NCI-H1417 (cell line): ENCODE measurements around the gene OAS3.
"Not testable (repeated sequence)": the region's sequence is repeated elsewhere in the genome, so short reads cannot be mapped to it uniquely, and the experiment has no call there.

ENCODE experiments used
- DNase-seq, 3 experiments: peaks; one replicate each; lab custom pipeline; 2025; lab: John Stamatoyannopoulos, UW

OAS3 gene

GRCh38 chr12:112924986-112925385 is 13.3 kb upstream of the OAS3 start:
- DNase-seq, result no peak

GRCh38 chr12:112926416-112927033 is 11.7 kb upstream of the OAS3 start:
- not testable (repeated sequence) for DNase-seq

GRCh38 chr12:112927475-112927874 is 10.8 kb upstream of the OAS3 start:
- DNase-seq, result no peak

- DNase-seq, result no peak
These were observed 10.3 kb upstream of the OAS3 start for GRCh38 chr12:112927925-112928324.

GRCh38 chr12:112928978-112929377 is 9.3 kb upstream of the OAS3 start:
- no peak for DNase-seq

- DNase-seq, result no peak
These were observed 8.6 kb upstream of the OAS3 start for GRCh38 chr12:112929715-112930114.

GRCh38 chr12:112930350-112930749 is 7.9 kb upstream of the OAS3 start:
- no peak for DNase-seq

- peak in 1 of 3 experiments; percentile 24 for DNase-seq
These were observed 5.7 kb upstream of the OAS3 start for GRCh38 chr12:112932485-112933128.

GRCh38 chr12:112933129-112933505 is 5.2 kb upstream of the OAS3 start:
- DNase-seq, result no peak

GRCh38 chr12:112936264-112936663 is 2.0 kb upstream of the OAS3 start:
- no peak for DNase-seq

- DNase-seq, result no peak
These were observed 1.3 kb upstream of the OAS3 start for GRCh38 chr12:112936927-112937326.

- DNase-seq, result no peak
These were observed 477 bp downstream of the OAS3 start for GRCh38 chr12:112938751-112939150.

- DNase-seq, result no peak
These were observed 1.6 kb downstream of the OAS3 start for GRCh38 chr12:112939761-112940381.

GRCh38 chr12:112941528-112942335 is 3.5 kb downstream of the OAS3 start:
- no peak for DNase-seq

GRCh38 chr12:112942572-112942971 is 4.3 kb downstream of the OAS3 start:
- DNase-seq, result no peak

GRCh38 chr12:112944024-112944690 is 5.9 kb downstream of the OAS3 start:
- DNase-seq, result no peak

- DNase-seq, result no peak
These were observed 7.2 kb downstream of the OAS3 start for GRCh38 chr12:112945515-112945914.

- no peak for DNase-seq
These were observed 8.1 kb downstream of the OAS3 start for GRCh38 chr12:112946236-112947000.

- no peak for DNase-seq
These were observed 9.0 kb downstream of the OAS3 start for GRCh38 chr12:112947314-112947713.

GRCh38 chr12:112947761-112948160 is 9.5 kb downstream of the OAS3 start:
- no peak for DNase-seq

- DNase-seq, result no peak
These were observed 10.5 kb downstream of the OAS3 start for GRCh38 chr12:112948806-112949205.
